IPS-20b (cell line): ENCODE measurements around the gene TMEM255B.

ENCODE experiments used
- H3K27ac ChIP-seq: one replicate; pipeline ENCODE4 v1.5.1; 2013; ENCODE audit warnings: low read length
- H3K27me3 ChIP-seq: 2 replicates; pipeline ENCODE4 v1.6.1; 2013; ENCODE audit warnings: mild to moderate bottlenecking, low read length, inconsistent platforms; ENCODE audit not compliant: insufficient read depth
- H3K36me3 ChIP-seq: 2 replicates; pipeline ENCODE4 v1.6.1; 2013; ENCODE audit warnings: low read depth, mild to moderate bottlenecking, inconsistent platforms, low read length, moderate library complexity; ENCODE audit not compliant: insufficient read depth
- H3K4me1 ChIP-seq: 2 replicates; pipeline ENCODE4 v1.6.1; 2013; ENCODE audit warnings: mild to moderate bottlenecking, control low read depth, inconsistent platforms, low read length, moderate library complexity; ENCODE audit not compliant: insufficient read depth
- H3K4me3 ChIP-seq: 2 replicates; pipeline ENCODE4 v1.5.1; 2013; ENCODE audit warnings: mild to moderate bottlenecking, low read length, inconsistent platforms
- H3K9ac ChIP-seq: 2 replicates; pipeline ENCODE4 v1.6.1; 2013; ENCODE audit warnings: low read depth, mild to moderate bottlenecking, inconsistent platforms, low read length, moderate library complexity
- H3K9me3 ChIP-seq: 2 replicates; pipeline ENCODE4 v1.6.1; 2013; ENCODE audit warnings: mild to moderate bottlenecking, low read depth, low read length, inconsistent platforms; ENCODE audit not compliant: insufficient read depth

TMEM255B gene

GRCh38 chr13:113848431-113849260 is 89.6 kb downstream of the TMEM255B start:
- Histone ChIP-seq H3K9ac (no peak overlapping the region), H3K36me3 (peaks cover 5% of the 10 kb centered on the region; the same call in 1 of the 2 replicates), H3K27ac (no peak overlapping the region), H3K27me3 (no peaks in the 10 kb centered on the region), H3K9me3 (no peaks in the 10 kb centered on the region), H3K4me3 (no peak overlapping the region), H3K4me1 (no peaks in the 10 kb centered on the region)

GRCh38 chr13:113849546-113849945 is 90.5 kb downstream of the TMEM255B start:
- Histone ChIP-seq H3K36me3 (peaks cover 5% of the 10 kb centered on the region; the same call in 1 of the 2 replicates), H3K9me3 (no peaks in the 10 kb centered on the region), H3K9ac (no peak overlapping the region), H3K27me3 (no peaks in the 10 kb centered on the region), H3K27ac (no peak overlapping the region), H3K4me3 (no peak overlapping the region), H3K4me1 (no peaks in the 10 kb centered on the region; the same call in 1 of the 2 replicates)

GRCh38 chr13:113849981-113850721 is 91.1 kb downstream of the TMEM255B start:
- H3K27ac ChIP-seq = no peak overlapping the region
- H3K4me1 ChIP-seq = no peaks in the 10 kb centered on the region; the same call in 1 of the 2 replicates
- no peaks in the 10 kb centered on the region for H3K27me3 ChIP-seq
- H3K9ac ChIP-seq = no peak overlapping the region
- no peaks in the 10 kb centered on the region for H3K9me3 ChIP-seq
- H3K36me3 ChIP-seq = peaks cover 5% of the 10 kb centered on the region; the same call in 1 of the 2 replicates
- no peak overlapping the region for H3K4me3 ChIP-seq

GRCh38 chr13:113850722-113851479 is 91.9 kb downstream of the TMEM255B start:
- Histone ChIP-seq H3K36me3 (peaks cover 5% of the 10 kb centered on the region; the same call in 1 of the 2 replicates), H3K27me3 (no peaks in the 10 kb centered on the region), H3K4me3 (no peak overlapping the region), H3K4me1 (no peaks in the 10 kb centered on the region; the same call in 1 of the 2 replicates), H3K27ac (no peak overlapping the region), H3K9me3 (no peaks in the 10 kb centered on the region), H3K9ac (no peak overlapping the region)

- H3K27ac ChIP-seq = no peak overlapping the region
- no peaks in the 10 kb centered on the region; the same call in 1 of the 2 replicates for H3K4me1 ChIP-seq
- H3K36me3 ChIP-seq = peaks cover 2% of the 10 kb centered on the region; the same call in 1 of the 2 replicates
- no peaks in the 10 kb centered on the region for H3K27me3 ChIP-seq
- H3K9ac ChIP-seq = no peak overlapping the region
- no peaks in the 10 kb centered on the region for H3K9me3 ChIP-seq
- no peak overlapping the region for H3K4me3 ChIP-seq
Measured at GRCh38 chr13:113851480-113851803, 92.4 kb downstream of the TMEM255B start.

- H3K27ac ChIP-seq = no peak overlapping the region
- H3K9ac ChIP-seq = no peak overlapping the region
- no peaks in the 10 kb centered on the region for H3K36me3 ChIP-seq
- no peaks in the 10 kb centered on the region; the same call in 1 of the 2 replicates for H3K4me1 ChIP-seq
- H3K27me3 ChIP-seq = no peaks in the 10 kb centered on the region
- H3K9me3 ChIP-seq = no peaks in the 10 kb centered on the region
- H3K4me3 ChIP-seq = no peak overlapping the region
Measured at GRCh38 chr13:113851826-113852535, 93.0 kb downstream of the TMEM255B start.

- no peak overlapping the region for H3K4me3 ChIP-seq
- H3K36me3 ChIP-seq = no peaks in the 10 kb centered on the region
- no peaks in the 10 kb centered on the region; the same call in 1 of the 2 replicates for H3K4me1 ChIP-seq
- no peaks in the 10 kb centered on the region for H3K9me3 ChIP-seq
- no peaks in the 10 kb centered on the region for H3K27me3 ChIP-seq
- no peak overlapping the region for H3K9ac ChIP-seq
- no peak overlapping the region for H3K27ac ChIP-seq
Measured at GRCh38 chr13:113852536-113853517, 93.8 kb downstream of the TMEM255B start.

- no peak overlapping the region for H3K4me3 ChIP-seq
Measured at GRCh38 chr13:113853518-113854237, 94.7 kb downstream of the TMEM255B start.

GRCh38 chr13:113854238-113855011 is 95.4 kb downstream of the TMEM255B start:
- no peak overlapping the region for H3K27ac ChIP-seq
- peaks cover 8% of the 10 kb centered on the region; the same call in 1 of the 2 replicates for H3K36me3 ChIP-seq
- H3K27me3 ChIP-seq = no peaks in the 10 kb centered on the region
- H3K4me3 ChIP-seq = no peak overlapping the region
- no peaks in the 10 kb centered on the region for H3K9me3 ChIP-seq
- no peak overlapping the region for H3K9ac ChIP-seq
- H3K4me1 ChIP-seq = peaks cover 3% of the 10 kb centered on the region; the same call in 1 of the 2 replicates

More at GRCh38 chr13:113853518-113854237, 94.7 kb downstream of the TMEM255B start:
- H3K4me1 ChIP-seq = no peaks in the 10 kb centered on the region; the same call in 1 of the 2 replicates
- H3K36me3 ChIP-seq = peaks cover under 1% of the 10 kb centered on the region; the same call in 1 of the 2 replicates
- H3K9ac ChIP-seq = no peak overlapping the region
- H3K9me3 ChIP-seq = no peaks in the 10 kb centered on the region
- no peak overlapping the region for H3K27ac ChIP-seq
- H3K27me3 ChIP-seq = no peaks in the 10 kb centered on the region
